Activated CD8-positive, alpha-beta memory T cell treated with anti-CD3 and anti-CD28 coated beads, Interleukin-2, amount 50 U/mL, for 24 hours (primary cell): ENCODE measurements around the gene UBE2L3.
"Not testable (repeated sequence)": the region's sequence is repeated elsewhere in the genome, so short reads cannot be mapped to it uniquely, and the experiment has no call there.

Experiments
- DNase-seq: peaks from one replicate; pipeline ENCODE4 v3.0.0-alpha.2; 2020; ENCODE audit errors: extremely low read depth

UBE2L3 gene

GRCh38 chr22:21571679-21572078, 4.2 kb downstream of the UBE2L3 start:
- no peak for DNase-seq

- DNase-seq = no peak
Observed at GRCh38 chr22:21573293-21573734, 5.8 kb downstream of the UBE2L3 start.

GRCh38 chr22:21573750-21574494, 6.4 kb downstream of the UBE2L3 start:
- DNase-seq = no peak

- DNase-seq = no peak
Observed at GRCh38 chr22:21579474-21579851, 11.9 kb downstream of the UBE2L3 start.

- DNase-seq = not testable (repeated sequence)
Observed at GRCh38 chr22:21580623-21581007, 13.1 kb downstream of the UBE2L3 start.

GRCh38 chr22:21581009-21581713, 13.6 kb downstream of the UBE2L3 start:
- not testable (repeated sequence) for DNase-seq

- no peak for DNase-seq
Observed at GRCh38 chr22:21582801-21583740, 15.6 kb downstream of the UBE2L3 start.

GRCh38 chr22:21585389-21585788, 17.9 kb downstream of the UBE2L3 start:
- DNase-seq = no peak

GRCh38 chr22:21587803-21588611, 20.5 kb downstream of the UBE2L3 start:
- no peak for DNase-seq

GRCh38 chr22:21589396-21589795, 21.9 kb downstream of the UBE2L3 start:
- DNase-seq = no peak

- DNase-seq = no peak
Observed at GRCh38 chr22:21590809-21591641, 23.5 kb downstream of the UBE2L3 start.

- no peak for DNase-seq
Observed at GRCh38 chr22:21591695-21592094, 24.2 kb downstream of the UBE2L3 start.

GRCh38 chr22:21592422-21592821, 24.9 kb downstream of the UBE2L3 start:
- no peak for DNase-seq

- DNase-seq = no peak
Observed at GRCh38 chr22:21593406-21594232, 26.1 kb downstream of the UBE2L3 start.

GRCh38 chr22:21594865-21595452, 27.4 kb downstream of the UBE2L3 start:
- no peak for DNase-seq

- DNase-seq = not testable (repeated sequence)
Observed at GRCh38 chr22:21596356-21597135, 29.0 kb downstream of the UBE2L3 start.

- no peak for DNase-seq
Observed at GRCh38 chr22:21598302-21598701, 30.8 kb downstream of the UBE2L3 start.
